K562 (cell line): Measurements from ENCODE around the gene ATP10B. TPM values are rescaled to one million over a fixed set of nuclear protein-coding genes. Genes with fewer than 3 reads are reported as not detected.

Source experiments
- HDAC6 ChIP-seq: IDR thresholded peaks from 2 replicates; pipeline ENCODE4 v1.6.1; 2012; ENCODE audit warnings: low read depth, mild to moderate bottlenecking, control low read depth, inconsistent platforms, low read length, moderate library complexity
- MECOM ChIP-seq: fragments of 250-450 bp; sonication (Bioruptor Pico); IDR thresholded peaks from 2 replicates; pipeline ENCODE4 v1.8.0; 2022; ENCODE audit warnings: inconsistent platforms
- RFX5 ChIP-seq: IDR thresholded peaks from 2 replicates; pipeline ENCODE4 v1.6.1; 2011; ENCODE audit warnings: low read depth, mild to moderate bottlenecking, improper control_type of control experiment, low read length
- ZBTB7A ChIP-seq: IDR thresholded peaks from 2 replicates; pipeline ENCODE4 v1.6.1; 2011; ENCODE audit warnings: low read depth, mild to moderate bottlenecking, low read length, moderate library complexity, borderline replicate concordance; ENCODE audit not compliant: control insufficient read depth
- ZC3H4 ChIP-seq: sonication (generic); formaldehyde crosslinking; IDR thresholded peaks from 2 replicates; pipeline ENCODE4 v1.9.0; 2021; ENCODE audit warnings: missing genetic modification reagents, borderline replicate concordance
- ZNF134 ChIP-seq: fragments of 250-450 bp; sonication (Bioruptor Pico); conservative IDR thresholded peaks from 2 replicates; pipeline ENCODE4 v1.4.0; 2020
- polyA plus RNA-seq, 8 experiments: library from polyadenylated mRNA; depleted of rRNA in 4 of 8; stranded (reverse) in 5 of 8; unstranded in 3 of 8; fragments of >200 nt; fragmentation: Nextera tagmentation in 2 of 8; fragmentation: Illumina TruSeq in 1 of 8; extraction: Ambion mirVana in 2 of 8; extraction: Trizol in 1 of 8; gene quantifications; 2 replicates each; pipeline versions ENCODE4 v1.2.1 to v1.2.3, GENCODE V29; 2011 to 2014; ENCODE audit warnings: inconsistent platforms in 1 of 8, missing spikeins in 1 of 8
- total RNA-seq, 7 experiments: library from RNA; depleted of rRNA in 6 of 7; stranded (reverse); fragments of >200 nt in 6 of 7; fragmentation: Illumina TruSeq in 2 of 7; extraction: Trizol in 2 of 7; gene quantifications; 2 replicates each; pipeline versions ENCODE4 v1.2.1 to v1.2.3, GENCODE V29; 2011 to 2021; ENCODE audit warnings: low replicate concordance in 1 of 7
- TF ChIP-seq, protein P1 (sequence below), 2 experiments: fragments of 450-650 bp in 1 of 2; sonication (generic) in 1 of 2; formaldehyde crosslinking in 1 of 2; IDR thresholded peaks; 2 replicates each; pipeline versions ENCODE4 v1.7.1 to v1.9.0; 2016 to 2022; ENCODE audit warnings: inconsistent platforms in 1 of 2, mild to moderate bottlenecking in 1 of 2, missing genetic modification reagents in 1 of 2
- TF ChIP-seq, protein P2 (sequence below): fragments of 450-650 bp; formaldehyde crosslinking; IDR thresholded peaks from 2 replicates; pipeline ENCODE4 v1.4.0; 2022; ENCODE audit warnings: missing genetic modification characterization
- TF ChIP-seq, protein P3 (sequence below): fragments of 450-650 bp; IDR thresholded peaks from 2 replicates; pipeline ENCODE4 v1.7.1; 2018; ENCODE audit warnings: mild to moderate bottlenecking, low read depth; ENCODE audit not compliant: partially characterized antibody
- TF ChIP-seq, protein P4 (sequence below), 2 experiments: fragments of 450-650 bp in 1 of 2; IDR thresholded peaks; 2 replicates each; pipeline ENCODE4 v1.6.1; 2011 to 2017; ENCODE audit warnings: low read depth in 2 of 2, antibody characterized with exemption in 1 of 2, borderline replicate concordance in 1 of 2, low read length in 1 of 2, mild to moderate bottlenecking in 1 of 2, mixed read lengths in 1 of 2; ENCODE audit not compliant: control insufficient read depth in 1 of 2

Gene ATP10B
- total and polyA plus RNA-seq, 9 of the 15 experiments (the other 6 are each of a cell fraction or from before 2014, with no cell fraction given), result 0.04 TPM; not detected in 8

DNA sequence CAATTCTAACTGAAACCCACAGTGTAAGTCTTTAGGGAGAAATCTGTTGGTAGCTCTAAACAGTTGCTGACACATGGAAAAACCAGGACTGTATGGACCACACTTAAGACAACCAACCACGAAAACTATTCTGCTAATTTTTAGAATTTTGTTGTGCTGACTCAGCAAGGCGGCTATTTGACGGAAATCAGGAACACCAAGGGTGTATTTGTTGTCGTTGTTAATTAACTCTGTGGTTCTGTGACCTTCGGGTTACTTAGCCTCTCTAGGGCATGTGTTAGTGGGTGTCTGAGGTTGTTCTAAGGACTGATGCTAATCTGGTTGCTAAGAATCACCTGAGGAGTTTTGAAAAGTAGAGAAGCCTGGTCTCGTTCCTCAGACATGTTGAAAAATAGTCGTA is 79.2 kb downstream of the ATP10B start (continued):
- TF ChIP-seq, protein P1, sequence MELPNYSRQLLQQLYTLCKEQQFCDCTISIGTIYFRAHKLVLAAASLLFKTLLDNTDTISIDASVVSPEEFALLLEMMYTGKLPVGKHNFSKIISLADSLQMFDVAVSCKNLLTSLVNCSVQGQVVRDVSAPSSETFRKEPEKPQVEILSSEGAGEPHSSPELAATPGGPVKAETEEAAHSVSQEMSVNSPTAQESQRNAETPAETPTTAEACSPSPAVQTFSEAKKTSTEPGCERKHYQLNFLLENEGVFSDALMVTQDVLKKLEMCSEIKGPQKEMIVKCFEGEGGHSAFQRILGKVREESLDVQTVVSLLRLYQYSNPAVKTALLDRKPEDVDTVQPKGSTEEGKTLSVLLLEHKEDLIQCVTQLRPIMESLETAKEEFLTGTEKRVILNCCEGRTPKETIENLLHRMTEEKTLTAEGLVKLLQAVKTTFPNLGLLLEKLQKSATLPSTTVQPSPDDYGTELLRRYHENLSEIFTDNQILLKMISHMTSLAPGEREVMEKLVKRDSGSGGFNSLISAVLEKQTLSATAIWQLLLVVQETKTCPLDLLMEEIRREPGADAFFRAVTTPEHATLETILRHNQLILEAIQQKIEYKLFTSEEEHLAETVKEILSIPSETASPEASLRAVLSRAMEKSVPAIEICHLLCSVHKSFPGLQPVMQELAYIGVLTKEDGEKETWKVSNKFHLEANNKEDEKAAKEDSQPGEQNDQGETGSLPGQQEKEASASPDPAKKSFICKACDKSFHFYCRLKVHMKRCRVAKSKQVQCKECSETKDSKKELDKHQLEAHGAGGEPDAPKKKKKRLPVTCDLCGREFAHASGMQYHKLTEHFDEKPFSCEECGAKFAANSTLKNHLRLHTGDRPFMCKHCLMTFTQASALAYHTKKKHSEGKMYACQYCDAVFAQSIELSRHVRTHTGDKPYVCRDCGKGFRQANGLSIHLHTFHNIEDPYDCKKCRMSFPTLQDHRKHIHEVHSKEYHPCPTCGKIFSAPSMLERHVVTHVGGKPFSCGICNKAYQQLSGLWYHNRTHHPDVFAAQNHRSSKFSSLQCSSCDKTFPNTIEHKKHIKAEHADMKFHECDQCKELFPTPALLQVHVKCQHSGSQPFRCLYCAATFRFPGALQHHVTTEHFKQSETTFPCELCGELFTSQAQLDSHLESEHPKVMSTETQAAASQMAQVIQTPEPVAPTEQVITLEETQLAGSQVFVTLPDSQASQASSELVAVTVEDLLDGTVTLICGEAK (IDR thresholded peaks at IDR 0.05), result no peak
- TF ChIP-seq, protein P1 (CRISPR knock-in tag; IDR thresholded peaks at IDR 0.05), result no peak
- TF ChIP-seq, protein P2, sequence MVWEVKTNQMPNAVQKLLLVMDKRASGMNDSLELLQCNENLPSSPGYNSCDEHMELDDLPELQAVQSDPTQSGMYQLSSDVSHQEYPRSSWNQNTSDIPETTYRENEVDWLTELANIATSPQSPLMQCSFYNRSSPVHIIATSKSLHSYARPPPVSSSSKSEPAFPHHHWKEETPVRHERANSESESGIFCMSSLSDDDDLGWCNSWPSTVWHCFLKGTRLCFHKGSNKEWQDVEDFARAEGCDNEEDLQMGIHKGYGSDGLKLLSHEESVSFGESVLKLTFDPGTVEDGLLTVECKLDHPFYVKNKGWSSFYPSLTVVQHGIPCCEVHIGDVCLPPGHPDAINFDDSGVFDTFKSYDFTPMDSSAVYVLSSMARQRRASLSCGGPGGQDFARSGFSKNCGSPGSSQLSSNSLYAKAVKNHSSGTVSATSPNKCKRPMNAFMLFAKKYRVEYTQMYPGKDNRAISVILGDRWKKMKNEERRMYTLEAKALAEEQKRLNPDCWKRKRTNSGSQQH (CRISPR knock-in tag), result no peak
- no peak for TF ChIP-seq ZNF134 (CRISPR knock-in tag)
- no peak for TF ChIP-seq ZBTB7A
- TF ChIP-seq MECOM (CRISPR knock-in tag), result no peak
- TF ChIP-seq ZC3H4 (CRISPR knock-in tag), result no peak
- TF ChIP-seq RFX5, result no peak
- TF ChIP-seq, protein P3, sequence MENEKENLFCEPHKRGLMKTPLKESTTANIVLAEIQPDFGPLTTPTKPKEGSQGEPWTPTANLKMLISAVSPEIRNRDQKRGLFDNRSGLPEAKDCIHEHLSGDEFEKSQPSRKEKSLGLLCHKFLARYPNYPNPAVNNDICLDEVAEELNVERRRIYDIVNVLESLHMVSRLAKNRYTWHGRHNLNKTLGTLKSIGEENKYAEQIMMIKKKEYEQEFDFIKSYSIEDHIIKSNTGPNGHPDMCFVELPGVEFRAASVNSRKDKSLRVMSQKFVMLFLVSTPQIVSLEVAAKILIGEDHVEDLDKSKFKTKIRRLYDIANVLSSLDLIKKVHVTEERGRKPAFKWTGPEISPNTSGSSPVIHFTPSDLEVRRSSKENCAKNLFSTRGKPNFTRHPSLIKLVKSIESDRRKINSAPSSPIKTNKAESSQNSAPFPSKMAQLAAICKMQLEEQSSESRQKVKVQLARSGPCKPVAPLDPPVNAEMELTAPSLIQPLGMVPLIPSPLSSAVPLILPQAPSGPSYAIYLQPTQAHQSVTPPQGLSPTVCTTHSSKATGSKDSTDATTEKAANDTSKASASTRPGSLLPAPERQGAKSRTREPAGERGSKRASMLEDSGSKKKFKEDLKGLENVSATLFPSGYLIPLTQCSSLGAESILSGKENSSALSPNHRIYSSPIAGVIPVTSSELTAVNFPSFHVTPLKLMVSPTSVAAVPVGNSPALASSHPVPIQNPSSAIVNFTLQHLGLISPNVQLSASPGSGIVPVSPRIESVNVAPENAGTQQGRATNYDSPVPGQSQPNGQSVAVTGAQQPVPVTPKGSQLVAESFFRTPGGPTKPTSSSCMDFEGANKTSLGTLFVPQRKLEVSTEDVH, result no peak
- TF ChIP-seq HDAC6, result no peak
- TF ChIP-seq, protein P4, sequence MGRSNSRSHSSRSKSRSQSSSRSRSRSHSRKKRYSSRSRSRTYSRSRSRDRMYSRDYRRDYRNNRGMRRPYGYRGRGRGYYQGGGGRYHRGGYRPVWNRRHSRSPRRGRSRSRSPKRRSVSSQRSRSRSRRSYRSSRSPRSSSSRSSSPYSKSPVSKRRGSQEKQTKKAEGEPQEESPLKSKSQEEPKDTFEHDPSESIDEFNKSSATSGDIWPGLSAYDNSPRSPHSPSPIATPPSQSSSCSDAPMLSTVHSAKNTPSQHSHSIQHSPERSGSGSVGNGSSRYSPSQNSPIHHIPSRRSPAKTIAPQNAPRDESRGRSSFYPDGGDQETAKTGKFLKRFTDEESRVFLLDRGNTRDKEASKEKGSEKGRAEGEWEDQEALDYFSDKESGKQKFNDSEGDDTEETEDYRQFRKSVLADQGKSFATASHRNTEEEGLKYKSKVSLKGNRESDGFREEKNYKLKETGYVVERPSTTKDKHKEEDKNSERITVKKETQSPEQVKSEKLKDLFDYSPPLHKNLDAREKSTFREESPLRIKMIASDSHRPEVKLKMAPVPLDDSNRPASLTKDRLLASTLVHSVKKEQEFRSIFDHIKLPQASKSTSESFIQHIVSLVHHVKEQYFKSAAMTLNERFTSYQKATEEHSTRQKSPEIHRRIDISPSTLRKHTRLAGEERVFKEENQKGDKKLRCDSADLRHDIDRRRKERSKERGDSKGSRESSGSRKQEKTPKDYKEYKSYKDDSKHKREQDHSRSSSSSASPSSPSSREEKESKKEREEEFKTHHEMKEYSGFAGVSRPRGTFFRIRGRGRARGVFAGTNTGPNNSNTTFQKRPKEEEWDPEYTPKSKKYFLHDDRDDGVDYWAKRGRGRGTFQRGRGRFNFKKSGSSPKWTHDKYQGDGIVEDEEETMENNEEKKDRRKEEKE (IDR thresholded peaks at IDR 0.05; ENCODE audit: borderline replicate concordance in 1 of 2, control insufficient read depth in 1 of 2, low read depth in 2 of 2, low read length in 1 of 2), result no peak
